Activated CD8-positive, alpha-beta memory T cell treated with anti-CD3 and anti-CD28 coated beads for 1 hour (primary cell): ENCODE data around the gene RHBG.

ENCODE experiments used
- DNase-seq, 2 donors: peaks; one replicate each; pipeline ENCODE4 v3.0.0-alpha.2; 2020; ENCODE audit warnings: low read depth in 1 of 2; ENCODE audit errors: extremely low read depth in 1 of 2

The RHBG gene

DNA sequence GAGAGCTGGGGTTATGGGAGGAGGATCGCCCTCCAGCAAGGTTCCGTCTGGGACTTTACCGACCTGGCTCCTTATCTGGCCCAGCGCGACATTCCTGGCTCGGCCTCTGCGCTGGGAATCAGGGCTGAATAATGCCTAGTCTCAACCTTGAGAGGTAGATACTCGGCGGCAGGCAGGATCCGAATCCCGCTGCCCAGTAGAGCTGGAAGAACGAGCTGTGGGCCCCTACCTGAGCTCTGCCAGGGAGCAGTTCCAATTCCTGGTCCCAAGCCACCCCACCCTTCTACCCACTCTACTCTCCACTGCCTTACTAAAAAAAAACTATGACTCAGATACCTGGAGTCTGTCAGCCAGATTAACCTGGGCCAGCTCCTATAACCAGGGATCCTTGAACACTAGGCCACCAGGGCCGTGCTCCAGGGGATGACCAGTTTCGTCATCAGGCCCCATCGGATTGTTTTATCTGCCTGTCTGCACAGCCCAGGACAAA is 53.6 kb downstream of the RHBG start:
- no peak for DNase-seq

DNA sequence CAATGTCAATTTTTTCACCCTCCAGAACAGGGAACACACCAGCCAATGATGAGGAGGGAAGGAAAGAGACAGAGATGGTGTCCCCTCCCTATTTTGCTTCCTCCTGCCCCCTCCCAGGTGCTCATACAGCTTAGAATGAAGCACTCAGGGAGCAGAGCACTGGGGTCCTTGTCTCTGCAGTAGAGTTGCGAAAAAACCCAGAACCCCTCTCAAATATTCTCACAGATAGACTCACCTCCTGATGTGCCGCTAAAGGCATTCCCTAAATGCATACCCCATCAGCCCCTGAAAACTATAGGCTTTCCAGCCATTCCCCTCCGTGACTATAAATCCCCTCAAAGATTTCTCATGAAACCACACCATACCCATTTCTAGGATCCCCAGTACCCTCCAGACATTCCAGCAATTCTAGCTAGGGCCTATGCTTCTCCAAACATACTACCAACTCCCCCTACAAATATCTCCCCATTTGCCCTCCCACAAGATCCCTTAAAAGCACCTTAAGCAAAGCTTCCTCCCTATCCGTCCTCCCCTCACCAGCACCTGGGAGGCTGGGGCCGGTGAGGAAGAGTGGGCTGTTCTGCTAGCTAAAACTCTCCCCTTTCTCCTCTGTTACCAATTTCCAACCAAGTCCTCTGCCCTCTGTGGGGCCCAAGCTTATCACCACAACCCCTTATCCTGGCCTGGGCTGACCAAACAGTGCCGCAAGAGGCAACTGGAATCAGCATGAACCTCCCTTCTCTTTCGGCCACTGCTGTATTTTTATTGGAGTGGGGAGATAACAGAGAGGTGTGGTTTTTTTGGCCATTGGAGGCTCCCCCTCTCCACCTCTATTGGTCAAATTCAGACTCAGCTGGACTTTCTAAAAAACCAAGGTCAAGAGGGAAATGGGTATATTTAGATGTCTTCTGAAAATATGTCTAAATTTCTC is 54.7 kb downstream of the RHBG start:
- DNase-seq = no peak

DNA sequence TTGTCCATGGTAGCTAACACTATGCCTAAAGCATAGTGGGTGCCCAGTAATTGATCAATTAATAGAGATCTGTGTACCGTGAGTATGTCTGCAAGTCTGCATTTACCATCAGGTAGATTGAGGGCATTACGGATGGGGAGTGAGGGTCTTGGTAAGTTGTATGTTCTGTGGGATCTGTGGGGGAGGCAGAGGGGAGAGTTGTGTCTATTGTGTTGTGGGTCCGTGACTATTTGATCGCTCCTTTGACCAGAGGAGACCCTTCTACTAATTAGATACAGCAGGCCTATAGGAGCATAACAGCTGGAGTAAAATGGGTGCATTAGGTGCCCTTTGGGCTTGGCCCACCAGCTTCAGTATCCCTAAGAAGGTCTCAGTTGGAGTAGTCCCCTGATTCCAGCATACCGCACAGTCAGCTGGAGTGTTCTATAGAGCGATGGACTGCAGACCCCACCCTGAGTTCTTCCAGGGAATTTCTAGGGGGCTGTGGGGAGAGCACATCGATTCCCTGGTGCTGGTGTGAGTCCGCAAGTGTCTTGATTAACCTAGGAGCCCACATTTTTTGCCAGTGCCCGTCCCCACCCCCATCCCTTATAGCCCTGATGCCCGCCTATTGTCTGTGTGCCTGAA is 55.9 kb downstream of the RHBG start:
- no peak for DNase-seq

DNA sequence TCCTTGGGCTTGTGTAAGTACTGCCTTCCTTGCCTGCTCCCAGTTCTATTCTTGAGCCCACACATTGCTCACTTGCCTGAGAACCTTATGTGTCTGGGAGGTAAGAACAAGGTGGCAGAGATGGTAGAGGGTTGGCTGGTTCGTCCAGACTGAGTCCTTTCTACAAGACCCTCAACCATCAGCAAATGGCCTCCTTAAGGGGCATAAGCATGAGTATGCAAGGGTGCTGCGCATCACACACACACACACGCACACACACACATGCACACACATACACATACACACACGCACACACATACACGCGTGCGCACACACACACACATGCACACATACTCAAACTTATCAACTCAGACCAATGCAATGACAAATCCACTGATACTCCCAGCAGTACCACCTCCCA is 56.9 kb downstream of the RHBG start:
- DNase-seq = no peak

DNA sequence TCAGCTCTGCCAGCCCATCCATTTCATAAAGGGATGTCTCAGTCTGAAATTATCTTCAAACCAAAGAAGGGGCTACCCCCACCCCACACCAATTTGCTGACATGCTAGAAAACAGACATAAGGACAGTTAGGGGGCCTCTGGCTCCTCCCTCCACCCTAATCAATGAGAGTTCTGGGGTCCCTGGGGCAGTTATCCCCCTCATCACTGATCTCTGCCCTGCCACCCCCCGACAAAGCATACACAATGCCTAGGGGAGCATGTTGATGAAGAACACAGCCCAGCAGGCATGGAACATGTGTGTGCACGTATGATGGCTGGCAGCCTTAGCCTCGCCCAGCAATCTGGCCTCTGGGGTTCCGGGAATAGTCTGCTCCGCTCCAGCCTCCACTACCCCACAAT is 58.9 kb downstream of the RHBG start:
- no peak for DNase-seq

DNA sequence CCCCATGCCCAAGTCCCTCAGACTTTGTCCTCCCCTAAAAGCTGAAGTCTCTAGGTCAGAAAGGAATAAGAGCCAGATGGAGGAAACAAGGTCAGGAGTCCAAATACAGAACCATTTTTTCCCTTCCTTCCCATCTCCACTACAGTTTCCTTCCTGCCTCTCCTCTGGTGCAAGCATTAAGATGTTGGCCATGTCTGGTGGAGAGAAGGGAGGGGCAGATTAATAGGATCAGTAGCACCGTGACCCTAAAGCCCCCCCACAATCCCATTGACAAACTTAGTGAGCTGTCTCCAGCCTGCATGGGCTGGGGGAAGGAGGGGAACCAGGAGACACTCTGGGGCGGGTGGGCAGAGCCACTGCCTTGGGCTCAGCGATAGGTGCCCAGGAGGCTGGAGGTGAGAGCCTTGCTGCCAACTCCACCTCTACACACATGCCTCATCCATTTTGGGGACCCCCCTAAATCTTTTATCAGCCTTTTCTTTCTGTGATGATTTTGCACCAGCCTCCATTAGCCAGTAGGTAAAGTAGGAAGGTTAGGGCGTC is 59.8 kb downstream of the RHBG start:
- DNase-seq = no peak

DNA sequence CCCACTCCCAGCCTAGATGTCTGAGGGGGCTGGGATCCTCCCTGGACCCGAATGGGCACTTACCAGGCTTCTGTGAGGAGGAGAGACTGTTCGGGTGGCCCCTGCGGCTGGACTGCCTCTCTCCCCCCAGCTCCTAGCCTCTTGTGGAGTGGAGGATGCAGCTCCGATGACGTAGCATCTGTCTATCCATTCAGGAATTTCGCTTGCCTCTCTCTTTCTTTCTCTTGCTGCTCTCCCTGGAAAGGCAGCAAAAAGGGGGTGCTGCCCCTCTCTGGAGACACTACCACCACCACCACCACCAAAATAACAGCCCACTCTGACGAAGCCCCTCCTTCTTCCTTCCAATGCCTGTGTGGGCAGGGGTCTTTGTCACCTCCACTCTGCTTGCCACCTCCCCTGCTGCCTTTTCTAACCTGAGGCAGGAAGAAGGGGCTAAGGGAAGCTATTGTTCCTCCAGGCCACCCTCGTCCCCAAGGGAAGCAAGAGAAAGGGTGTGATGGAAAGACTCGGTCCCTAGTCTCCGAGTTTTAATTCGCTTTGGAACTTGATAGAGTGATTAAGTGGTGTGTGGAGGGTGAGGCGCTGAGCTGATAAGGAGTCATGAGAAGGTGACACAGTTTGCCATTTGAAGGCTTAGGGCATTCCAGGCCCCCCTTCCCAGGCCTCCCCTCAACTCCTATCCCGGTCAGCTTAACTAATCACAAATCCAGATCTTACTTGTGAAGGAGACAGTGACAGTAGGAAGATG is 60.5 kb downstream of the RHBG start:
- DNase-seq = no peak

DNA sequence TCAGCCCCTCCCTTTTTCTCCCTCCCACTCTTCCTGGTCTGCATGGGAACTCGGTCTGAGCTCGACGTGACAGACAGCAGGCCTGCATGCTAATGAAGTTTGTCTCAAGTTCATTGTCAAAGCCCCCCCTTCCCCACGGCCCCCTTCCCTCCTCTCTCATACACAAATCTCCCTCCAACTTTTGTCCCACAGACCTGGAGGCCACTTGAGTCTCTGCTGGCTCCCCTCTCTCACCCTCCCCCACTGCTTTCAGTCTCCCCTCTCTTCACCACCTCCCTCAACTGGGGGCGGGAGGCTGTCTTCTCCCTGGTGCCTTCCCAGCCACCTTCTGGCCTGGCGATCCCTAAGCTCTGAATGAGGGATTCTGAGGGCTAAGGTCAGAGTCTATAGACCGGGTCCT is 61.3 kb downstream of the RHBG start:
- no peak for DNase-seq

DNA sequence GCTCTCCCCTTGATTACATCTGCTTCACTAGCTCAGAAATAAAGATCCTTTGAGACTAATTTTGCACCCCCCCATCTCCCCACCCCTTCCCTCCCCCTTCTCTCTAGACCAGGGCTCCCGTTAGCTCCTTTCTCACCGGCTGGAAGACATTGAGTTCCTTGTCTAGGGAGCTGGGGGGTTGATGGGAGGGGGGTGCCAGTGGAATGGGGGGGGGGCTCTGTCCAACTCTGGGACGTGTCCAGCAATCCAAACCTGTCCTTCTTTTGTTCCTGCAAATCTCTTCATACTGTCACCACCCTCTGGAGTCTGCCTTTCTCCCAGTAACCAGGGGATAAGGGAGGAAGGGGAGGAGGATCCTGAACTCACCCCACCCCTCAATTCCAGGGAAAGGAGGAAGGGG is 61.9 kb downstream of the RHBG start:
- no peak for DNase-seq

DNA sequence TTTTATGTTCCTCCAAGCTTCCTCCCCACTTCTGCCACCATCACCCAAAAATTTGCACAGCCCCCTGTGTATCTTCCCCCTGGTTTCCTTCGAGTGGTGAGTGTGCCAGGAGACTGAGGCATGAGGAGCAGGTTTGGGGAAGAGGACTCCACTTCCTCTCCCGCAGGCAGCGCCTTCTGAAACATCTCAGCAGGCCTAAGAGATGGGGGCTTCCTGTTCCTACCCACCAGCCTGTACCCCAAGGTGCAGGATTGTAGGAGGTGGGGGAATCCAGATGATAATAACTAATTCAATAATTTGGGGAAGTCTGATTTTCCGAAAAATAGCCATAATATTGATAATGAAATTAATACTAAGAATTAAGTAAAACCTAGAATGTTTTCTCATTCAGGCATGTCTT is 62.4 kb downstream of the RHBG start:
- DNase-seq = no peak

DNA sequence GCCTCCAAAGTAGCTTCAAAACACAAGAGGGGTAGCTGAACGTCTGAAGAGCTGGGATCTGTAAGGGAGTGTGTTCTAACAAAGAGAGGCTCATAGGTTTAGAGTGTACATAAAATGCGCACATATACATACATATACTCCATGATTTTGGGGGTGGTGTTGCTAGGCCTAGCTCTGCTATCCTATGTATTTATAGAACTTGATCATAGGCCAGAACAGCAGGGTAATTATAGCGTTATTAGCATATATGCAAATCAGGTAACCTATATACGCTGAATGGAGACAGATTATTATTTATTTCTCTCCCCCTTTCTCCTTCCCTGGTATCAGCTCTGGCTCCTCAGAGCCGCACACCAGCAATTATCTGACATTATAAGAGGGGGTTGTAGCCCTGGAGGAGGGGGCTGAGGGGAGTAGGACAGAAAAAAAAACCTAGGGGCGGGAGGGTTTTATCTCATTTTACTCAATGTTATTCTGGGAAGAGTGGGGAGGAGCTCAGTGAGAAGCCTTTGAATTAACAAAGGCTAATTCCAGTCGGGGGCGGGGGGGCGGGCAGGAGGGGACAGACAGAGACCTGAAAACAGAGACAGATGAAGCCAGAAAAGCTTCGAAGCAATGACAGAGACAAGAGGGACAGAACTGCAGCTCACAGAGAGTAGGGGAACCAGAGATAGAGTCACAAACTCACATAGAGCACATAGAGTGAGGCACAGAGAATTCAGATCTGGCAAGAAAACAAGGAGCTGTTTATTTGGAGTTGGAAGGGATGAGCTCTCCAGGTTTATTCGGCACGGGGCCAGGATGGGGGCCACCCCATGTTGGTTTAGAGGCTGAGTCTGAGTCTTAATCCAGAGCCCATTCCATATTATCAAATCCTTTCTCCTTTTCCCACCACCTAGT is 63.0 kb downstream of the RHBG start:
- no peak for DNase-seq

DNA sequence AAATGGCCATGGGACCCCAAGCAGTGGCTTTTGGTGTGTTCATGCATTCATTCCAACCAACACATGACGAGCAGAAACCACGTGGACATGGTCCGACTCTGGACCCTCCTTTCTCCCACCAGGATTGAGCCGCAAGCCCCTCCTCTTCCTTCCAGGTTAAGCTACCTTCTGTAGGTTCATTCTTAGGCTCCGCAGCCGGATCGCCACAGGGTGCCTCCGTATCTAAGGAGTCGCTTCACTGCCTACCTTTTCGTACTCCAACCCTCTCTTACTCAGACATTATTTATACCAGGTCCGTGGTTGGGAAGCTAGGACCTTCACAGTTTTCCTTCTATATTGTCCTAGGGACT is 63.6 kb downstream of the RHBG start:
- DNase-seq = no peak

DNA sequence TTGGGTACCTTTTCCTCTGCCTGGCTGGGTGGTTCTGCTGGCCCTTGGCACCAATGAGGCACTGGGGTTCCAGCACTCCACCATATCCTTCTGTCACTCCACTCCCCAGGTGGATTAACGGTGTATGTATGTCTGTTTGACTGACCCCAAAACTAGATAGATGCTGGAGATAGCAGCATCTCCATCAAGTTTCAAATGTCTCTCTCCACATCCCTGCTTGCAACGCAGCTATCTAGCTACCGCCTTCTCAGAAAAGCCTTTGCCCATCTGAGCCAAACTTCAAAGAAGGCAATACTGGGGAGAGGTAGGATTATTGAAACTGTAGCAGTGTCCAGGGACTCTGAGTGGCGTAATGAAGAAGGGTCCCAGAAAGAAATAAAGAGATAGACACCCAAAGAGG is 64.0 kb downstream of the RHBG start:
- DNase-seq = no peak

DNA sequence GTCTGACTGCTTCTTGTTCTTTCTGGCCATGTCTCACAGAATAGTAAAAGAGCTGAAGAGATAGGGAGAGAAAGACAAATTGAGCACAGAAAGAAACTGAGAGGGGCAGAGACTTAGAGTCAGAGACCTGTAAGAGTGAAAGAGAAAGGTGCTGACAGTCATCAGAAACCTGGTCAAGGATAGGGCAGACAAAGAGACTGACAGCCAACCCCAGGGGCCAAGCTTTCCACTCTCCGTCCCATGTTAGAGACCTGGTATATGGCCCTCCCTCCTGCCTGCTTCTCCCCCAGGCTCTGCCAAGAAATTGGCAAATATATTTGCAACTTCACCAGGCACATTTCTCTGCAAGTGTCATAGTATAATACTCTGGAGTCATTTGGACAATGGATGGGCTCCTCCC is 64.6 kb downstream of the RHBG start:
- no peak for DNase-seq
